HL-60 (cell line): Measurements from ENCODE around the gene CLDN15.

Source experiments
- POLR2AphosphoS5 ChIP-seq: IDR thresholded peaks from 2 replicates; pipeline ENCODE4 v1.6.1; 2012; ENCODE audit warnings: low read depth
- TF ChIP-seq, protein P1 (sequence below): IDR thresholded peaks from one replicate; pipeline ENCODE4 v1.5.1; 2011; ENCODE audit warnings: low read length, control low read depth, inconsistent platforms; ENCODE audit not compliant: insufficient read depth
- TF ChIP-seq, protein P2 (sequence below): IDR thresholded peaks from 2 replicates; pipeline ENCODE4 v1.6.1; 2012; ENCODE audit warnings: low read depth; ENCODE audit not compliant: insufficient replicate concordance

DNA sequence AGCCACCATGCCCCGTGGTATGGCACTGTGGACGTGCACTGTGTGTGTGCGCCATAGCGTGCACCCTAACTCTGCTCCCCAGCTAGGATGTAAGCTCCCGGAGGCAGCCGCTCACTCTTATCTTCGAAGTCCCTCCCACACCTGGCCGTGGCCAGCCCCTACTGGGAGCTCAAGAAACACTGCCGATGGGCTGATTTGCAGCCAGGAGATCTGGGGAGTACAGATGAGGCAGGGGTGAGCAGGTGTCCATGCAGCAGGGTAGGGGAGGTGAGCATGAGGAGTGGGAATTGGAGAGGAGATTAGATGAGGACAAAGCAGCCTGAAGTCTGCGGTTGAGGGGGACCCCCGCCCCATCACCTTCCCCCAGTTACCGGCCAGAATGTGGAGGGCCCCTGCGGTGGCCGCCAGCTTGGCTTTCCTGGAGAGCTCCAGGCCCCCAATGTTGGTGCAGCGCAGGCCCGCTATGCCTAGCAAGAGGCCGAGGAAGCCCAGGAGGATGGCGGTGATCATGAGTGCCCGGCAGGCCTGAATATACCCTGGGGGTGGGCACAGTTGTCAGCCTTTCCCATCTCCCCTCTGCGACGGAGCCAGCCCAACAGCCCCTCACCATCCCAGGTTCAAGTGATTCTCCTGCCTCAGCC is 3.6 kb downstream of the CLDN15 start:
- TF ChIP-seq, protein P1, sequence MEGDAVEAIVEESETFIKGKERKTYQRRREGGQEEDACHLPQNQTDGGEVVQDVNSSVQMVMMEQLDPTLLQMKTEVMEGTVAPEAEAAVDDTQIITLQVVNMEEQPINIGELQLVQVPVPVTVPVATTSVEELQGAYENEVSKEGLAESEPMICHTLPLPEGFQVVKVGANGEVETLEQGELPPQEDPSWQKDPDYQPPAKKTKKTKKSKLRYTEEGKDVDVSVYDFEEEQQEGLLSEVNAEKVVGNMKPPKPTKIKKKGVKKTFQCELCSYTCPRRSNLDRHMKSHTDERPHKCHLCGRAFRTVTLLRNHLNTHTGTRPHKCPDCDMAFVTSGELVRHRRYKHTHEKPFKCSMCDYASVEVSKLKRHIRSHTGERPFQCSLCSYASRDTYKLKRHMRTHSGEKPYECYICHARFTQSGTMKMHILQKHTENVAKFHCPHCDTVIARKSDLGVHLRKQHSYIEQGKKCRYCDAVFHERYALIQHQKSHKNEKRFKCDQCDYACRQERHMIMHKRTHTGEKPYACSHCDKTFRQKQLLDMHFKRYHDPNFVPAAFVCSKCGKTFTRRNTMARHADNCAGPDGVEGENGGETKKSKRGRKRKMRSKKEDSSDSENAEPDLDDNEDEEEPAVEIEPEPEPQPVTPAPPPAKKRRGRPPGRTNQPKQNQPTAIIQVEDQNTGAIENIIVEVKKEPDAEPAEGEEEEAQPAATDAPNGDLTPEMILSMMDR, result no peak
- TF ChIP-seq, protein P2, sequence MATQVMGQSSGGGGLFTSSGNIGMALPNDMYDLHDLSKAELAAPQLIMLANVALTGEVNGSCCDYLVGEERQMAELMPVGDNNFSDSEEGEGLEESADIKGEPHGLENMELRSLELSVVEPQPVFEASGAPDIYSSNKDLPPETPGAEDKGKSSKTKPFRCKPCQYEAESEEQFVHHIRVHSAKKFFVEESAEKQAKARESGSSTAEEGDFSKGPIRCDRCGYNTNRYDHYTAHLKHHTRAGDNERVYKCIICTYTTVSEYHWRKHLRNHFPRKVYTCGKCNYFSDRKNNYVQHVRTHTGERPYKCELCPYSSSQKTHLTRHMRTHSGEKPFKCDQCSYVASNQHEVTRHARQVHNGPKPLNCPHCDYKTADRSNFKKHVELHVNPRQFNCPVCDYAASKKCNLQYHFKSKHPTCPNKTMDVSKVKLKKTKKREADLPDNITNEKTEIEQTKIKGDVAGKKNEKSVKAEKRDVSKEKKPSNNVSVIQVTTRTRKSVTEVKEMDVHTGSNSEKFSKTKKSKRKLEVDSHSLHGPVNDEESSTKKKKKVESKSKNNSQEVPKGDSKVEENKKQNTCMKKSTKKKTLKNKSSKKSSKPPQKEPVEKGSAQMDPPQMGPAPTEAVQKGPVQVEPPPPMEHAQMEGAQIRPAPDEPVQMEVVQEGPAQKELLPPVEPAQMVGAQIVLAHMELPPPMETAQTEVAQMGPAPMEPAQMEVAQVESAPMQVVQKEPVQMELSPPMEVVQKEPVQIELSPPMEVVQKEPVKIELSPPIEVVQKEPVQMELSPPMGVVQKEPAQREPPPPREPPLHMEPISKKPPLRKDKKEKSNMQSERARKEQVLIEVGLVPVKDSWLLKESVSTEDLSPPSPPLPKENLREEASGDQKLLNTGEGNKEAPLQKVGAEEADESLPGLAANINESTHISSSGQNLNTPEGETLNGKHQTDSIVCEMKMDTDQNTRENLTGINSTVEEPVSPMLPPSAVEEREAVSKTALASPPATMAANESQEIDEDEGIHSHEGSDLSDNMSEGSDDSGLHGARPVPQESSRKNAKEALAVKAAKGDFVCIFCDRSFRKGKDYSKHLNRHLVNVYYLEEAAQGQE, result no peak
- no peak for TF ChIP-seq POLR2AphosphoS5
